Measurements from ENCODE around the gene MYO15B. TPM values are rescaled to one million over a fixed set of nuclear protein-coding genes. Genes with fewer than 3 reads are reported as not detected.

Gene MYO15B
- total and polyA plus RNA-seq, 2 of the 13 experiments (the other 11 are each of a cell fraction or from before 2014, with no cell fraction given) = 2.8 to 8.1 TPM

GRCh38 chr17:75590314-75590761 is 2.7 kb downstream of the MYO15B start:
- in situ Hi-C loops (cut with HindIII; ENCODE audit: extremely low pct_ligation_motif_present, low pct_unique_long_range_greater_than_20kb) = loop anchor here (10.0 kb wide), 1 partner anchor 166 kb away; no protein-coding TSS in a partner anchor
- Histone ChIP-seq H3K9me3 (ENCODE audit: low read length) (no peaks in the 10 kb centered on the region), H3K36me3 (replicated peaks in 1 of 2; ENCODE audit: control insufficient read depth in 1 of 2, insufficient read depth in 2 of 2, low read length in 2 of 2) (no peaks in the 10 kb centered on the region), H4K20me1 (ENCODE audit: insufficient read depth, low read length) (no peaks in the 10 kb centered on the region), H3K4me1 (ENCODE audit: insufficient read depth, low read length) (peaks cover 29% of the 10 kb centered on the region), H3K9ac (ENCODE audit: insufficient read depth, low read depth, low read length) (no peak overlapping the region), H3K79me2 (ENCODE audit: insufficient read depth, low read length) (no peaks in the 10 kb centered on the region), H2AFZ (ENCODE audit: low read length) (no peak overlapping the region), H3K27ac (ENCODE audit: extremely low read length, insufficient read depth, low read length) (no peak overlapping the region), H3K27me3 (ENCODE audit: control insufficient read depth in 1 of 2, insufficient read depth in 2 of 2, low read length in 2 of 2) (peaks cover 13 to 17% of the 10 kb centered on the region in 2 experiments; a peak in 4 of 5 replicates), H3K4me3 (replicated peaks in 1 of 3; ENCODE audit: insufficient read depth in 1 of 3, low read depth in 2 of 3, low read length in 3 of 3) (peak overlapping the region in 1 of 3 experiments; percentile 75; a peak in 1 of 6 replicates), H3K4me2 (ENCODE audit: low read depth, low read length) (peak overlapping the region; percentile 50; the same call in 1 of the 2 replicates)
- BruUV-seq (replicated peaks) = no TSS peak
- CTCF ChIA-PET (ENCODE audit: low intra/inter-chr PET ratio, low total read pairs) = no interaction called here
- 0 out of 3 replicates have a peak, but pooled peaks have one; percentile 3 for ATAC-seq
- 39% methylated on average over 8 of the region's 8 CpGs for WGBS (ENCODE audit: low lambda C conversion rate)
- POLR2A ChIA-PET = interaction anchor here (0.9 to 2.1 kb wide), 3 partner anchors 9 to 190 kb away, joined by 3 to 8 read pairs (median 3); no protein-coding TSS in a partner anchor
- DNase-seq (ENCODE audit: low spot score) = no peak
- FAIRE-seq = no peak
- intact Hi-C loops (cut with micrococcal nuclease; ENCODE audit: unreplicated experiment) = no loop called here
- TF ChIP-seq MEF2D (CRISPR knock-in tag; IDR thresholded peaks at IDR 0.05) (no peak), IKZF4 (CRISPR knock-in tag; IDR thresholded peaks at IDR 0.05; ENCODE audit: borderline replicate concordance, low read depth, not compliant biosample characterization) (peak; percentile 15), SRSF4 (IDR thresholded peaks at IDR 0.05; ENCODE audit: low read depth, low read length, poor library complexity, severe bottlenecking) (no peak), ZC3H13 (CRISPR knock-in tag; IDR thresholded peaks at IDR 0.05) (no peak), DDIT3 (CRISPR knock-in tag; IDR thresholded peaks at IDR 0.05) (no peak)

All from HepG2 (cell line).